NCI-H748 (cell line): ENCODE results near the gene MATN3.

Experiments
- DNase-seq: peaks from one replicate; lab custom pipeline; 2025; ENCODE audit not compliant: unreplicated experiment; lab: John Stamatoyannopoulos, UW

The MATN3 gene

DNA sequence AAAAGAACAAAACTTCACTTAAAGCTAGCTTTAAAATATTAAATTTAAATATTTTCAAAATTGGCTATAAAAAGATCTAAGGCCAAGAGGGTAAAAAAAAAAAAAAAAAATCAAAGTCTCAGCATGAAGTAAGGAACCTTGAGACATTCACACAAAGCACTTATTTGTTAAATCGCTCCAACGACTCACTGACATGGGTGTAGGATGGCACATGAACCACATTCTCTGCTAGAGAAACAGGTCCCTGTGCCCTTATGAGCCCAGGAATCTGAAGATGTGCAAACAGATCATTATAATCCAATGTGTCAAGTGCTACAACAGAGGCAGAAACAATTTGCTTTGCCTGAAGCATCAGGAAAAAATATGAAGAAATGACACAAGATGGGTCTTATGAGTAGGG is 25.2 kb upstream of the MATN3 start:
- no peak for DNase-seq

DNA sequence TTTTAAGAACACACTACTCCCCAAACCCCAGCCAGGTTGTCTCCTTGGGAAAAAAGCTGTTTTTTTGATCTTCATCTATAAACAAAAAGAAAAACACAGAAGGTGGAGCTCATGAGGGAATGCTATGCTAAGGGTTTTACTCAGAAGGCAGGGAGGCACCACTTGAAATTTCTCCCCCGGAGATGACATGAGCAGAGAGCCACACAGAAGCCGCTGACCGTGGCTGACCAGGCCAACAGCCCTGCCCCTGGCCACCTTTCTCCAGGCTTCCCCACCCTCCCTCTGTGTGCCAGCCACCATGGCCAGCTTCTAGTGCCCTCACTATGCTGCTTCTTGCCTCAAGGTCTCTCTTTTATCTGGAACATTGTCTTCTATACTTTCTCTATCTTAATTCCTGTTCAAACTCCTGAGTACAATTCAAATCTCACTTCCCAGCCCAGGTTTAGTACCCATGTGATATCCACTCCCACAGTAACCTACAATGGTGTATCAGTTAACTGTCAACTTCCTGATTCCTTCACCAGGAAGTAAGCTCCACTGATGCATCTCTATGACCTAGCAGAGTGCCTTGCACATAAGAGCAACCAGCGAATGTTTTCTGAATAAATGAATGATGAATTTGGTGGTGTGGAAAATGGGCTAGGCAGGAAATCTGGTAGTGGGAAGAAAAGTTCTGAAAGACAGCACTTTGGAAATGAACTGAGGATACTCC is 23.6 kb upstream of the MATN3 start:
- no peak for DNase-seq

DNA sequence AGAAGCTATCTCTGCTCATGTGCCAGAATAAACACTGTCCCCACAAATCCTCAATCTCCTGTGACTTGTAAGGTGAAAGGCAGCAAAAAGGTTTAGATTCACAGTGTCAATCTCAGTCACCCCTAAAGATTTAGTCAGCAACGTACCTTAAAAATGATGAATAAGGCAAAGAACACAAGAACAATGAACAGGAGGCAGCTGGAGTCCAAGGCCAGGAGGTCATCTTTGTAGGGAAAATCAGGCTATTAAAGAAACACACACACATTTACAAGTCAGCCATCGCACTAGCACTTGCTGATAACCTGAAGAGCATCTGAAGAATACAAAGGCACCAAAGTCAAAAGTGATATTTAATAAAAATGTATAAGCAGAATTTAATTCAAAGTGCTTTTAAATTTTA is 22.4 kb upstream of the MATN3 start:
- no peak for DNase-seq

DNA sequence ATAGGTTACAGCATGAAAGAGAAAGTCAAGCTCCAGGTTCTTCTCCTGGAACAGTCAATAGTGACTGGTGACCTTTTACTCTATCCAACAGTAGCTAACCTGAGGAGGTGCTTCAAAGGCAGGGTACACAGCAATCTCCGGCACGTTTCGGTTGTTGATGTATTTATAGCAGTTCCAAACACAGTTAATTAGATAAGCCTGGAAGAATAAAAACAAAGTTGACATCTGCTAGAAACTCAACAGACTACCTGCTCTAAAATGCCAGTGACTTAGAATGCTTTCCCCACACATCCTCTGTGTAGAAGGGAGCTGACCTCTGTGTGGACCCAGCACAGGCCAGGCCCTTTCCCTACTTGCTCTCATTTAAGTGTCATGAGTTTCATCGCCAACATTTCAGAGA is 21.8 kb upstream of the MATN3 start:
- no peak for DNase-seq

DNA sequence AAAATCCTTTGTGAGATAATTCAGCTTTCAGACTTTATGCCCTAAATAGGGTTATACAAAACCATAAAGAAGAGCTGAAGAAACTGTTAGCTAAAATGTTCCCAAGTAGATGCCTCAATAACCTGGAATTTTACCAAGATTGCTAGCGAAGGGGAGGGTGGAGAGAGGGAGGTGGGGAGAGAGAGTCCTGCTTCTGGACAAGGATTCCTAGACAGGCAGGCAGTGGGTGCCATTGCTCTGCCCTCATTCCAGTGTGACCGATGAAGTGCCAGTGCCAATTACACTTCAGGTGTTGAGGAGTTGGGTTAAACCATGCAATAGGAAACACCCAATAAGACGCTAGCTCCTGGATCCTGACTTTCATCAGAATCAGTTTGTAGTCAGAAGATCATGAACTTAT is 20.9 kb upstream of the MATN3 start:
- no peak for DNase-seq

DNA sequence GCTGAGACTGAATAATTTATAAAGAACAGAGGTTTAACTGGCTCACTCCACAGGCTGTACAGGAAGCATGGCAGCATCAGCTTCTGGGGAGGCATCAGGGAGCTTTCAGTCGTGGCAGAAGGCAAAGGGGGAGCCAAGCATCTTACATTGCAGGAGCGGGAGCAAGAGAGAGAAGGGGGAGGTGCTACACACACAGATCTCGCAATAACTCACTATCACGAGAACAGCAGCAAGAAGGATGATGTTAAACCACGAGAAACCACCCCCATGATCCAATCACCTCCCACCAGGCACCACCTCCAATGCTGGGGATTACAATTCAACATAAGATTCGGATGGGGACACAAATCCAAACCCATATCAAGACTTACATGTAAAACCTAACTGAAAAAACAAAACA is 17.8 kb upstream of the MATN3 start:
- DNase-seq = no peak

DNA sequence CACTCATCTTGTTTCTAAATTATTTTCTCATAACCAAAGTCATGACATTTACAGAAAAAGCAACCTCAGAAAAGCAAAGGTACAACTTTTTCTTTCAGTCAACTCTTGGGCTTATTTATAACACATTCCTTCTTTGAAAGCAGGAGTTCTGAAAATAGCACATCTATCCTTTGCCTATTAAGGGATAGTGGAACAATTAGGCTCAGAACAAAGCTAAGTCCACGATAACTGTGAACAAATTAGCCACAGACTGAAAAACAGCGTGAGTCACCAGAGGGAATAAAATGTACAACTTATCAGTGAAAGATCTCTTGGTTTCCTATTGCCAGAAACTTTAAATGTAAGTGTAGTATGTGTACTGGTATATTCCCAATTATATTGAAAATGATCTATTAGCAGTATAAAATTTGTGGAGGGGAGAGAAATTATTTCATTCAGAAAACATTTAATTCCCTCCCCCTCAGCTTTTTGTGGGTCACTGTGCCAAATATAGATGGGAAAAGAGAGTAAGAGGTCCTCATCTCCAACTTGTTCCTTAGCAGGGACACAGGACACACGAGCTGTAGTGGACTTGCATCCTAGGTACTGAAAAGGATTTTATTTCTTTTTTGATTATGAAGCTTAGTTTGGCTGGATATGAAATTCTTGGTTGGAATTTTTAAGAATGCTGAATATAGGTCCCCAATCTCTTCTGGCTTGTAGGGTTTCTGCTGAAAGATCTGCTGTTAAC is 15.4 kb upstream of the MATN3 start:
- DNase-seq = no peak

DNA sequence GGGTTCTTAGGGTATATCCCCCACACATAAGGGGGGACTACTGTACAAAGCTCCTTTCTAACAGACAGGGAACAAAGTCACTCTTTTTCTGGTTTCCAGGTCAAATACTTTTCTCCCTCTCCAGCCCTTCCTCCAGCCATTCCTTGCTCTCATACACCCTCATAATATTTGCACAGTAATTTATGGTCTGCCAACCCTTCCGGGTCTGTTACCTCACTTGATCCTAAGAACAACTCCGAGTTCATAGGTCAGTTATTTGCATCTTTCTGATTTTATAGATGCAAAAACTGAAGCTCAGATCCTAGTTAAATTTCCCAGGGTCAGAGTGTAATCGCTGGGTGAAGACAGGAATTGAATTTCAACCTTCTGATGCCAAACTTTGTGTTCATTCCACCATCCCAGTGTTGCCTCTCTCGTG is 14.8 kb upstream of the MATN3 start:
- no peak for DNase-seq

DNA sequence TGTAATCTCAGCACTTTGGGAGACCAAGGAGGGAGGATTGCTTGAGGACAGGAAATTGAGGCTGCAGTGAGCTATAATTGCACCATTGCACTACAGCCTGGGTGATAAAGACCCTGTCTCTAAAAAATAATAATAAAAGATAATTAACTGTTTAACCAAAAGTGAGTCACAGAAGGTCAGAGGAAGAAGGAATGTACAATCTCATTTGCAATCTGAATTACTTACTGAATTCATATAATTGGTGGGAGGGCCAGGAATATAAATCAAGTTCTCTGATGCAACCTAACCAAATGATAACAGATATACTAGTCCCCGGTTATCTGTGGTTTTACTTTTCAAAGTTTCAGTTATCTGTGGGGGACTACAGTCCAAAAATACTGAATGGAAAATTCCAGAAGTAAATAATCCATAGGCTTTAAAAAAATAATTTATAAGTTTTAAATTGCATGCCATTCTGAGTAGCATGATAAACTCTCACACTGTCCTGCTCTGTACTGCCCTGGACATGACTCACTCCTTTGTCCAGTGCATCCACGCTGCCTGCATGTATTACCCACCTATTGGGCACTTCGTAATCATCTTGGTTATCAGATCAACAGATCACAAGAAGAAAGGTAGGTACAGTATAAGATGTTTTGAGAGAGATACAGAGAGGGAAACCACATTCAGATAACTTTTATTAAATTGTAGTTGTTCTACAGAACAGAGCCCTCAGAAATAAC is 12.8 kb upstream of the MATN3 start:
- no peak for DNase-seq

DNA sequence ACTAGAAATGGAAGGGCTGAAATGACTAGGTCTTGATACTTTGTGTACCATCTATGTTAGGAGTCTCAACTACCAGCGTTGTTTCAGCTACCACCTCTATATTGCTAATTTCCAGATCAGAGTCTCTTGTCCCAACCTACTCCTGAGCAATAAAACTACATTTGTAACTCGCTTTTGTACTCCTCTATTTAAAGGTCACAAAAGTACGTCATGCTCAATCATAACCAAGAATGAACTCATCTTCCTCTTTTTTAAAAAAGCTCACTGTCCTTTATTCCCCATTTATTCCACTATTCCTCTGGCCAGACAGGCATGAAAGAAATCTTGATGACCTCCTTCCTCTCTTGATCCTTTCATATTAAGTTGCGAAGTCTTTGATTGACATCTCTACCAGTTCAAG is 11.2 kb upstream of the MATN3 start:
- DNase-seq = no peak

DNA sequence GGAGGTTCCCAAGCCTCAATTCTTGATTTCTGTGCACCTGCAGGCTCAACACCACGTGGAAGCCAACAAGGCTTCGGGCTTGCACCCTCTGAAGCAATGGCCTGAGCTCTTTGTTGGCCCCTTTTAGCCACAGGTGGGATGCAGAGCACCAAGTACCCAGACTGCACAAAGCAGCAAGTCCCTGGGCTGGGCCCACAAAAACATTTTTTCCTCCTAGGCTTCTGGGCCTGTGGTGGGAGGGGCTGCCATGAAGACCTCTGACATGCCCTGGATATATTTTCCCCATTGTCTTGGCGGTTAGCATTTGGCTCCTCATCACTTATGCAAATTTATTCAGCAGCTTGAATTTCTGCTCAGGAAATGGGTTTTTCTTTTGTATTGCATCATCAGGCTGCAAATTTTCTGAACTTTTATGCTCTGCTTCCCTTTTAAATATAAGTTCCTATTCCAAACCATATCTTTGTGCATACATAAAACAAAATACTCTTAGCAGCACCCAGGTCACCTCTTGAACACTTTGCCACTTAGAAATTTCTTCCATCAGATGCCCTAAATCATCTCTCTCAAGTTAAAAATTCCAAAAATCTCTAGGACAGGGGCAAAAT is 9.0 kb upstream of the MATN3 start:
- DNase-seq = no peak

DNA sequence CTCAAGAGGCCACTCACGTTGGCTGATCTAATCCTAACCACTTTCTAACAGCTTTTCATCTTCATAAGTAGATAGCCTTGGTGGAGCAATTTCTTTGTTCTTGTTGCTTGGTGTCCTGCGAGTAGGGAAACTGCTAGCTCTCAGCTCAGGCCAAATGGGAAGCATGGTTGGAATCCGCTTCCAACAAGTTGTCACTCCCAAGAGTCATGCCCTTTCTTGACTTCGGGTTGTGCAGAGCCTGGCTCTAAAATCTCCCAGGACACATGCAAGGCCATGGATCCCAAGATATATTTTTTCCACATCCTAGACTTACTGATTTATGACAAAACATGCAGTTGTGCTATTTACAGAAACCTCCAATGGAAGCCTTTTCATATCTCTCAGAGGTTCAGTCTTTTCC is 7.3 kb upstream of the MATN3 start:
- no peak for DNase-seq

DNA sequence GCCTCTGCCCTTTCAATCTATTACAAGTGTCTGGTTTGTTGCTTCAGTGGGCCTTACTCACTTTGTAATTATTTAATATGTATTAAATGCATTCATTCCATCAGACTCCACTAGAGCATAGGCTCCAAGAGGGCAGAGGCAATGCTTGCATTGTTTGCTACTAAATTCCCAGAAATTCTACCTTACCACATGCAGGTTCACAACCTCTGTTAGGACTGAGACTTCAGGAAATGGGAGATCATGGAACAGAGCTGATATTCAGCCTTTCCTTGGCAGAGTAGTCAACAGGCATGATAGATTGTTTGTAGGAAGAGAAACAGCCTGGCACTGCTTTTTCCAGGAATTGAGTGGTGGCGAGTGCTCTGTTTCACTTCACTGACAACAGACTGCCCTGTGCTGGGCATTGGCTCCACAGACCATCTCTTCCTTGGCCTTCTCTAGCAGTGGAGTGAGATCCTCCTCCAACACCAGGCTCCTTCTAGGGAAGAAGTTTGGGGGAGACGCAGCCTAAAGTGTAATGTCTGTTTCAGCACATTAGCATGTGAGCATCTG is 6.2 kb upstream of the MATN3 start:
- DNase-seq = no peak

DNA sequence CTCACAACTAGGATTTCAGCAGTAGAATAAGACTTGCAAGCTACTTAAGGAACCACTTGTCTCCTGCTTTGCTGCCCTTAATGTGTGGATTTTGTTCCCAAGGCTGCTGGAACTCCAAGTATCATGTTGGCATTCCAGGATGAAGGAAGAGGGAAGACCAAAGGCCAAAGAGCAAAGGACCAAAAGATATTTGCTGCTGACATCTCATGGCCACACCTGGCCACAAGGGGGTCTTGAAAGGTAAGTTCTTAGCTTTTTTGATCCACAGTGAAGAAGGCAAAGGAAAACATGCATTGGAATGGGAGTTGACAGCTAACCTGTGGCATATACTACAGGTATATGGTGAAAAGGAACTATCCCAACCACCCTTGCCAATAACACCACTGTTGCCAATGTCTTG is 3.9 kb upstream of the MATN3 start:
- DNase-seq = no peak

DNA sequence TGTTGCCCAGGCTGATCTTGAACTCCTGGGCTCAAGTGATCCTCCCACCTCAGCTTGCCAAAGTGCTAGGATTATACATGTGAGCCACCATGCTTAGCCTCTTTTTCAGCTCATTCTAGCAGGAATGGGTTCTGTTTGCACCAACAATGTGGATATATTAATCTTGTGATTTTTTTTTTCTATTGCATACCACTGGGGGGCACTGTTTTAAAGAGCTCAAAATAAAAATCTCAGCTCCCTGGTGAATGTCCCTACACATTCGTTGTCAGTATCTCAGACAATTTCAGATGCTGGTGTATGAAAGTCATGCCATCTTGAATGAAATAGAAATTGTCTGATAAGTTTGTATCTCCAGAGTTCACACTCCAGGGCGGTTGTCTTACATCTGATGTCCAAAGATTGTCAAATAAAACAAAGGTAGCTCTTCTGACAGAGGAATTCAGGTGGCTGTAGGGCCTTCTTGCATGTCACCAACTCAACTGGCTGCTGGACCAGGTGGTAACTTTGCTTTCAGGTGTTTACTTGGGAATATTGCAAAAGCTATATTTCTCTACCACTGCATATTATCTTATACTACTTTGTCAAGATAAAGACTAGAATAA is 3.1 kb upstream of the MATN3 start:
- peak; percentile 48 for DNase-seq

DNA sequence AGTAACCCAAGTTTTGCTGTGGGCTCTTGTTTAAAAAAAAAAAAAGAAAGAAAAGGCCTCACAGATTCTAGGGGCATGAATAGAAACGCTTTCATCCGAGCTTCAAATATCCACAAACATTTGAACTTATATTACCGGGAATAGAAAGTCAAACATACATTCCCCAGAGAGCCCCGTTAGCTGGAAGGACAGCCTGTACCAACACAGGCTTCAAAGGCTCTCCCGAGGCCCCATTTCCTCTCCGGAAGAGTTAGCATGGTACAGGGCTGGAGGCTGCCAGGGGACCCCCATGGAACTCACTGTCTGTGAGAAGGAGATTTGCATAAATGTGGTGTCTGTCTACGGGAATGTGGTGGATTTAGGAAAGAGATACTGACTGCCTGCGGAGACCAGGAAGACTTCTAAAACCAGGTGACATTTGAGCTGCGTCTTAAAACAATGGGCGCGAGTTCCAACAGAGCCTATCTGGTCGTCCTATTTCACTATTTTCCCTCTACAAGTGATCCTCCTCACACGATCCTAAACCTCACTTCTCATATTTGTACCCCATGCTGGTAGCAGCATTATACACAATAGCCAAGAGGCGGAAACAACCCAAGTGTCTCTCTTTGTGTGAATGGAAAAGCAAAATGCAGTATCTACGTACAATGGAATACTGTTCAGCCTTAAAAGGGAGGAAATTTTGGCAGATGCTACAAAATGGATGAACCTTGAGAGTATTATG is 820 bp upstream of the MATN3 start:
- no peak for DNase-seq

DNA sequence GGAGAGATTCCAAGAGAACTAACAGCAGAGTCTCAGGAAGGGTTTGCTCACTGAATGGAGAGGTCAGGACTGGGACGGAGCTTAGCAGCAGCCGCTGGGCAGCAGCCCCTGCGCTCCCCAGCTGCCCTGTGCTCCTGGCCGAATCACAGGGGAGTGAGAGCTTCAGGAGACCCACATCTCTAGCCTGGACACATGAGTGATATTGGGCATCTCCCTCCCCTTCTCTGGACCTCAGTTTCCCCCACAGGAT is 511 bp downstream of the MATN3 start:
- no peak for DNase-seq

DNA sequence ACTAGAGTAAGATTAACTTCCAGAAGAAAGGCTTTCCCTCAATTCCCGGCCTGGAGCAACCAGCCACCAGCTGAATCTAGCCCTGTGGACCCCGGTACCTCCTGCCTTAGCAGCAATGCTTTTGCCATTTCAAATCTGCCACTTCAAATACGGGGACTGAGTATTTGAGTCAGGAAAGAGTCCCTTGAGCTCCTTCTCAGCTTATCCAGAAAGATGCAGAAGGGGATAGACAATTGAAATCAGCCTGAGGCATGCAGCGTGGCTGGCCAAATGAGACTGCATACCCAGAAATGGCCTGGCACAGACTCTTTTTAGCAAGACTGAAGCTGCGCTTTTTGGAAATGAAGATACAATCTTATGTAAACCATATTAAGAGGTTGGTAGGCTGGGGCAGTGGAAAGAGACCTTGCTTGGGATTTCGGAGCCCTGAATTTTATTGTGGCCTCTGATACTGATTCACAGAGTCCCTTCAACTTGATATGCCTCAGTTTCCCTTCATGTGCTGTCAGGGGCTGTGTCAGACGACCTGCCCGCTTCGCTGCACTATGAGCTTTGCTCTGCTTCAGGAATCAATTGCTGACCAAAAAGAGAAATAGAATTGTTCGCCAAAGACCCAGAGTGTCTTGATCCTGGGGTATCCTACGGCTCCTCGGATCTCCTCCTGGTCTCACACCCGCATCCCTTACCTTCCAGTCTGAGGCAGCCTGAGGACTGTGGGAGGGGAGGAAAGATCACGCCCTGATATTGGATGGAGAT is 1.0 kb downstream of the MATN3 start:
- no peak for DNase-seq

DNA sequence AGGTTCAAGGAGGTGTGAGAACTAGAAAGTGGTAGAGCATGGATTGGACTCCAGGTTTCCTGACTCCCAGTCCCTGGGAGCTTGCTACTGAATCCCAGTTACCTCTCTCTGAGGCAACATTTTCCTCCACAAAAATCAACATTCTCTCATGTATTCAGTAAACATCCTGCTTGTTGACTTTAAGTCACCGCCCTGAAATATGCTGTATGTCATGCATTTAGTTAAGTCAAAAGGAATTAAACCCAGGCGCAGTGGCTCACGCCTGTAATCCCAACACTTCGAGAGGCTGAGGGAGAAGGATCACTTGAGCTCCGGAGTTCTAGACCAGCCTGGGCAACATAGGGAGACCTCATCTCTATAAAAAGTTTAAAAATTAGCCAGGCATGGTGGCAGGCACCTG is 3.8 kb downstream of the MATN3 start:
- DNase-seq = peak; percentile 14

DNA sequence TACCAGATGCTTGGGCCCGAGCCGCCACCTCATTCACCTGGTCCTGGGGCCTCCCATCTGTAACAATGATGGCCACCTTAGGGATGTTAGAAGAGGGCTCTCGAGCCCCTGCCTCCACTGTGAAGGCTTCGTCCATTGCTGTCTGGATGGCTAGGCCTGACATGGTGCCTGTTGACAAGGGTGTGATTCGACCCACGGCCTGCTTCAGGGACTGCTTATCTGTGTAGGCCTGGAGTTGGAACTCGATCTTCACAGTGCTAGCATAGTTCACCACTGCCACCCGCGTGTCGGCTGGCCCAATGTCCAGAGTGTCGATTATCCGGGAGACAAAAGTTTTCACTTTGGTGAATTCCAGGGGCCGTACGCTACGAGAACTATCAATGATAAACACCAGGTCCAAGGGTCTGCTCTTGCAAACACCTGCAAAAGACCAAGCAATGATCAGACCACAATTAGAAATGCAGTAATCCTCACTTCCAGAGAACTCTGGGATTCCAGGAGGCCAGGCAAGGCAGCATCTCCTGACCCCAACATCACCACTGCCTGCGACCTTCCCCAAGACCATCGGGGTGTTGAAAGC is 6.5 kb downstream of the MATN3 start:
- DNase-seq = no peak
